Neural cell (in vitro differentiated cells): ENCODE measurements around the gene H19.

Experiments
- CTCF ChIP-seq: fragments of 450-650 bp; IDR thresholded peaks from 2 replicates; pipeline ENCODE4 v1.5.1; 2014; ENCODE audit warnings: antibody characterized with exemption, mild to moderate bottlenecking, moderate library complexity; ENCODE audit not compliant: poor library complexity, severe bottlenecking
- EP300 ChIP-seq: fragments of 450-650 bp; conservative IDR thresholded peaks from 2 replicates; pipeline ENCODE4 v1.6.1; 2014; ENCODE audit warnings: antibody characterized with exemption, mild to moderate bottlenecking, moderate library complexity; ENCODE audit not compliant: poor library complexity, severe bottlenecking
- EZH2 ChIP-seq: fragments of 200-600, 300-800 bp; shearing (Covaris generic), sonication (generic); IDR thresholded peaks from 2 replicates; pipeline ENCODE4 v1.6.1; 2014; ENCODE audit warnings: antibody characterized with exemption, low read length, borderline replicate concordance, mild to moderate bottlenecking; ENCODE audit not compliant: insufficient read depth, poor library complexity, severe bottlenecking
- MXI1 ChIP-seq: fragments of 450-650 bp; conservative IDR thresholded peaks from 2 replicates; pipeline ENCODE4 v1.6.1; 2014; ENCODE audit warnings: antibody characterized with exemption, mild to moderate bottlenecking; ENCODE audit not compliant: poor library complexity, severe bottlenecking
- POLR2AphosphoS5 ChIP-seq: IDR thresholded peaks from 2 replicates; pipeline ENCODE4 v1.6.1; 2012
- RAD21 ChIP-seq: fragments of 450-650 bp; conservative IDR thresholded peaks from 2 replicates; pipeline ENCODE4 v1.6.1; 2014; ENCODE audit warnings: antibody characterized with exemption, mild to moderate bottlenecking, moderate library complexity
- REST ChIP-seq: IDR thresholded peaks from 2 replicates; pipeline ENCODE4 v1.6.1; 2012; ENCODE audit warnings: borderline replicate concordance
- TAF1 ChIP-seq: IDR thresholded peaks from 2 replicates; pipeline ENCODE4 v1.6.1; 2012; ENCODE audit warnings: low read depth

DNA sequence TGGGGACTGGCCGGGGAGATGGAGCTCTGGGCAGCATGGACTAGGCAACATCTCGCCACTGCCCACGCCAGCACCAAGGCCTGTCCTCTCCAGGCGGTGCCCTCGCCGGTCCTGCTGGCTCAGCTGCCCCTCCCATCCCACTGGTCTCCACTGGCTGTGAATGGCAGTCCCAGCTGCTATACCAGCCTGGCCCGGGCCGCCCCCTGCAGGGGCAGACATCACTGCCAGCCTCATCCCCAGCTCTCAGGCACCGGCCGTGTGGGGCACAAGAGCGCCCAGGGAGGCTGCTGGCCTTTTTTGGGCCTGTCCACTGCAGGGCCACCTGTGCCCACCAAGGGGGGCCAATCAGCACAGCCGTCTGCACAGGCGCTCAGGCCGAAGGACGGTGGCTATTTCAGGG is 30.1 kb upstream of the H19 start:
- TF ChIP-seq CTCF (no peak), POLR2AphosphoS5 (no peak), REST (no peak), RAD21 (no peak), EP300 (no peak), EZH2 (no peak), MXI1 (no peak), TAF1 (no peak)
